HG02642 (cell line): Measurements from ENCODE around the gene AP1B1.
"Not testable (repeated sequence)": the region's sequence is repeated elsewhere in the genome, so short reads cannot be mapped to it uniquely, and the experiment has no call there.

Source experiments
- ATAC-seq: cut with Tn5 transposase; IDR thresholded peaks from one replicate; pipeline ENCODE4 v1.9.1; 2021; ENCODE audit warnings: mild to moderate bottlenecking; ENCODE audit not compliant: unreplicated experiment, poor library complexity

The AP1B1 gene

DNA sequence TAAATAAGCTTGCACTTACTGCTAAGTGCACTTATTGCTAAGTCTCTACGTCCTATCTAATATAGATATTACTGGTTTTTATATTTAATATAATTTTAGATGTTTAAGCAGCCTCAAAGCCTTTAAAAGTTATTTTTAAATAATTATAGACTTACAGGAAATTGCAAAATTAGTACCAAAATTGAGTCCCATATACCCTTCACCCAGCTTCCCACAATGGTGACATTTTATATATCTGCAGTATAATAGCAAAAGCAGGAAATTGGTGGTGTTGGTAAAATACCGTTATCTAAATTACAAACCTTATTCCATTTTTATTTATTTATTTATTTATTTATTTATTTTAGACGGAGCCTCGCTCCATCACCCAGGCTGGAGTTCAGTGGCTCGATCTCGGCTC lies 1.9 kb upstream of the AP1B1 start:
- no peak for ATAC-seq

DNA sequence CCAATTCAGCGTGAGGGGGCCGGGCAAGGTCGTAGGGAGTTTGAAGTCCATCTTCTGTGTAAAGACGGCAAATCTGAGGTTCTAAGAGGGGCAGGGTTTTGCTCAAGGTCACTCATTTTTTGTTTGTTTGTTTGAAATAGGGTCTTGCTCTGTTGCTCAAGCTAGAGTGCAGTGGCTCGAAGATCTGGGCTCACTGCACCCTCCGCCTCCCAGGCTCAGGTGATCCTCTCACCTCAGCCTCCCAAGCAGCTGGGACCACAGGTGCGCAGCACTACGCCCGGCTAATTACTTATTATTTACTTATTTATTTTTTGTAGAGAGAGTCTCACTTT lies 355 bp upstream of the AP1B1 start:
- ATAC-seq: peak; percentile 4

DNA sequence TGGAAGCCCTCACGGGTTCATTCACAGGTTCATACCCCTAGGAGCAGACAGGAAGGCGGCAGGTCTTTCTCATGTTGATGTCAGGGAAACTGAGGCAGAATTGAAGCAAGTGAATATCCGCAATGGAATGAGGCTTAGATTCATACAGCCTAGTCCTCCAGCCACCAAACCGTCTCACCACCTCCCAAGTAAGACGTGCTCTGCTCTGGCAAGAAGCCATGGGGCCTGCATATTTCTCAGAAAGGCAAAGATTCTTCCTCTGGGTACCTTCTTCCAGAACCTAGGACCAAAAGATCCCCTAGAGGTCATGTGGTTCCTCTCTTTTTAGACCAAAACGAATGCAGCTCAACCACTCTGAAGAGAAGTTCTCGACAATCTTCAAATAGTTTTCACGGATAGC lies 1.7 kb downstream of the AP1B1 start:
- no peak for ATAC-seq

DNA sequence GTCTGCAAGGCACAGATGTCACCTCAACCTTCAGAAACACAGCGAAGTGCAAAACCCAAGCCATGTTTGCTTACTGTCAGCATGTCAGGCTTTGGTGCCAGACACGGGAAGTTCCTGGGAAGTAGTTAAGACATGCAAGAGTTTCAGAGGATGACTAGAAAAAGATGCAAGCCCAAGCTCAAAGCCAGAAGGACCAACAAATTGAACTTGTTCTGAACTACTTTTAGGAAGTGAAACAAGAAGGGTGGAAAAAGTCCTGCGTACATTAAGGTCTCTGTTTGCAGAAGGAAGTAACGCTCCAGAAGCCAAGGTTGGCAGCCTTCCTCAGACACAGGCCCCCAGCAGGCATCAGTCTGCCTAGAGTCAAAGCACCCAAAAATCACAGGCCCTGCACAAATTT lies 2.6 kb downstream of the AP1B1 start:
- ATAC-seq: no peak

DNA sequence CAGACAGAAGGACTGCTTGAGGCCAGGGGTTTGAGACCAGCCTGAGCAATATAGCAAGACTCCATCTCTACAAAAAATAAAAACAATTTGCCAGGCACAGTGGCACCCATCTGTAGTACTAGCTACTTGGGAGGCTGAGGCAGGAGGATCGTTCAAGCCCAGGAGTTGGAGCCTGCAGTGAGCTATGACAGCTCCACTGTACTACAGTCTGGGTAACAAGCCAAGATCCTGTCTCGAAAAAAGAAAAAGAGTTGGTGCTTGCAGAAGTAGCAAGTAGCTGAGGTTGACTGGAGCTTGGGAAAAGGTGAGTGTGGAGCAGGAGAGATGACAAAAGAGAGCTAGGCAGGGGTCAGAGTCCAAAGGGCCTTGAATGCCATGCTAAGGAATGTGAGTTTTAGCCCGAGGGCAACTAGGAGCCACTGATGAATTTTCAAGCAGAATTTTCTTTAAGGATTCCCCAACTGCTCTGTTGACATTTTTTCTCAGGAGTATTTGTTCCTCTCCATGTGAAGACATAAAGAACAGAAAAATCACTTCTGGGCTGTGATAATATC lies 3.1 kb downstream of the AP1B1 start:
- no peak for ATAC-seq

DNA sequence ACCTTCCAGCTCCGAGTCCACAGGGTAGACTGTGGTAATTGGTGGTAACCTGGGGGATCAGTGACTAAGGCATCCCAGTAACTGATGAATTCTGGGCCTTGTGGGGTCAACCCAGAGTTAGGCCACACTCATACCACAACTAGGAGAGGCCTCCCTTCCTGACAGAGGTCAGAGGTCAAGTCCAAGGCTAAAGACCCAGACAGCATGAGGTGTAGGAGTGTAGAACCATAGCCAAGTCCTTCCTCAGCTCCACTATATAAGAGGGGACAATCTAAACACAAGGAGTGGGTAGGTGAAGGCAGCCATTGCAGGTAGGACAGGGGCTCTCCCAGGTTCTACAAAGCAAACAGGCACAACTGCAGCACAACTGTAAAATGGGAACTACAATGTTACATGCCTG lies 4.6 kb downstream of the AP1B1 start:
- ATAC-seq: no peak

DNA sequence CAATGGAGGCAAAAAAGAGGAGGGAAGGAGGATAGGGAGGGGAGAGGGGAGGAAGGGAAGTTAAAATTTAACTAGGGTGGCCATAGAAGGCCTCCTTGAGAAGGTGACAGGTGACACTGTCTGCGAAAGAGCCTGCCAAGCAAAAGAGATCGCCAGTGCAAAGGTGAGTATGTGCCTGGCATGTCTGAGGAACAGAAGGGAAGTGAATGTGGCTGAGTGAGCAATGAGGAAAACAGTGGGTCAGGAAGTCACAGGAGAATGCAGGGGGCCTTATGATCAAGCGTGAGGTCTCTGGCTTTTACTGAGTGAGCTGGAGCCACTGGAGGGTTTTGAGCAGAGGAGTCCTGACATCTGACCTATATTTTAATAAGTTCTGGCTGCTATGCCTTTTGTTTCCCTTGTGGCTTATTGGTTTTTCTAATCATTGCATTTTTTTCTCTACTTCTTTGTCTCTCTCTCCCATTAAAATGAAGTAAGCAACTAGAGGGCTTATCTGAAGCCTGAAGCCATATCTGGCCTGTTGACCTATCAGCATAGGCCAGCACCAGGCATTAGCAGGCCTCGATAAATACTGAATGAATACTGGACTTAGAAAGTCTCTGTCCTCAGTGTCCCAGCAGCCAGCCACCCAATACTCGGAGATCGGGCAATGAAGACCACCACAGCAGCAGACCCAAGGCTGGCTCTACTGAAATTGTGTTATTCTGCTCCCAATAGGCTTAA lies 5.6 kb downstream of the AP1B1 start:
- ATAC-seq: no peak

DNA sequence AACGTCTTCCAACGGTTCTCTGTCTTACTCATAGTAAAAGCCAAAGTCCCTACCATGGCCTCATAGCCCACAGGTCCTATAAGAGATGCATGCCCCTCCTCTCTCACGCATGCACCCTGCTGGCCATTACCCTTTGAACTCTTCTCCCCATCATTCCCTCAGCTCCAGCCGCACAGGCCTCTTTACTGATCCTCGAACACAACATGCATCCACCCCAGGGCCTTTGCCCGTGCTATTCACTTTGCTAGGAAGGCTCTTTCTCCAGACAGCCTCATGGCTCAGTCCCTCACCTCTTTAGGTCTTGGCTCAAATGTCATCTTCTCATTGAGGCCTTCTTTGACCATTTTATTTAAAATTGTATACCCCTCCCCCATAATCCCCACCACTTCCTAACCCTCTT lies 7.5 kb downstream of the AP1B1 start:
- ATAC-seq: no peak

DNA sequence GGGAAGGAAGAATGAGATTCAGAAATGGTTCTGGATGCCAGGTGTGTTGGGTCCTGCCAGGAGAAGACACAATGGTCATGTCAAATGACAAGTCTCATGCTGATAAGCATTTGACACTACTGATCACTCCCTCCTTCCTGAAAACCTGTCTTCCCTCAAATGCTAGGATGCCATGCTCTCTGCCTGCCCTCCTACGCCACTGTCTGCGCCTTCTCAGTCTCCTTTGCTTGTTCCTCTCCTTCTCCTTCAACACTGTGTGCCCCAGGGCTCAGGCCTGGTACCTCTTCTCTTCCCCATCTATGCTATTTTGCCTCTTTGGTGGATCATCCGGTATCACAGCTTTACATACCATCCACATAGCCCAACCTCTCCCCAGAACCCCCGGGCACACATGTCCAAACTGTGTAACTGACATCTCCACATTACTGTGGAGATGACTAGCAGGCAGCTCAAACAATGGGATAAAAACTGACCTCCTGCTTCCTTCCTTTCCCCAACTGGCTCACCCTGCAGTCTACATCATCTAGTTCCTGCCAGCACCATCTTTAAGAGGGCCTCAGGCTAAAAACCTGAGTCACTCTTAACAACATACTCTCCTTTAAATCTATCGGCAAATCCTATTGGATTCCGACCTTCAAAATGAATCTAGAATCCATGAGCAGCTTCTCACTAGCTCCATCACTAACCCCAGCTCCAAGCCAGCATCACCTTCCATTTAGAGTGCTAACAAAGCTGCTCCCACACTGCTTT lies 8.2 kb downstream of the AP1B1 start:
- ATAC-seq: no peak

DNA sequence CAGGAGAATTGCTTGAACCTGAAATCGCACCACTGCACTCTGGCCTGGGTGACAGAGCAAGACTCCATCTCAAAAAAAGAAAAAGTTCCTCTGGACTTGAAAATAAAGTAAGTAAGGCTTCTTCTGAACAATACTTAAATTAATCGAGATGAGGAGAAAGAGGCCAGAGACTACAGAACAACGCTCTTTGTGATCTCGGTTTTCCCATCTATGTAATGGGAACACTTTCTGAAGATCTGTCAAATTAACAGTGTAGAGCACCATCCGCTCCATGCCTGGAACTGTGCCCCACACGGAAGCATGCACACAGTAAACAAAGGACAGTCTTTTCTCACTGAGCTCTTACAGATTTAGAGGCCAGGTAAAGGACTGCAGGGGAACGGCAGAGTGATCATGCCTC lies 9.1 kb downstream of the AP1B1 start:
- ATAC-seq: no peak

DNA sequence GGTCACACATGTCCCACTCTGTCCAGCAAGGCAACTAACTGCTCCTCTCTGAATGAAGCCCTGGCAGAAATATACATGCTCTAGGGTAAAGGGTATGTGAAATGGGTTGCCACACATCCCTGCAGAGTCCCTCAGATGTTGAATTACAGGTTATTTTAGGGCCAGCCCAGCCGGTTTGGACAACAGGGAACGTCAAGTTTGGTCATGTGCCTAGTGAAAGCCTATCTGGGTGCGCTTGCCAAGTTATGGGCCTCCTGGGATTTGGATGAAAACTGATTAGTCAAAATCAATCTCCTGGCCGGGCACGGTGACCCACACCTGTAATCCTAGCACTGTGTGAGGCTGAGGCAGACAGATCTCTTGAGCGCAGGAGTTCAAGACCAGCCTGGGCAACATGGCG lies 10.4 kb downstream of the AP1B1 start:
- no peak for ATAC-seq

DNA sequence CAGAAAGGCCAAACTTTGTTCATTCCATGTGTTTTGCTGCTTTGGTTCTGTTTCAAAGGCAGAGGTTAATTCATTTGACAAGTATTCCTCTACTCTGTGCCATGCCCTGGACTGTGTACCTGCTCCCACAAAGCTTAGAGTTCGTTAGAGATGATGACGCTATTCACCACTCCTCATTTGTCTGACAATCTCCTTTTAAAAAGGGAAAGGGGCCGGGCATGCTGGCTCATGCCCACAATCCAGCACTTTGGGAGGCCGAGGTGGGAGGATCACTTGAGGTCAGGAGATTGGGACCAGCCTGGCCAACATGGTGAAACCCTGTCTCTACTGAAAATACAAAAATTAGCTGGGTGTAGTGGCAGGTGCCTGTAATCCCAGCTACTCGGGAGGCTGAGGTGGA lies 11.7 kb downstream of the AP1B1 start:
- not testable (repeated sequence) for ATAC-seq

DNA sequence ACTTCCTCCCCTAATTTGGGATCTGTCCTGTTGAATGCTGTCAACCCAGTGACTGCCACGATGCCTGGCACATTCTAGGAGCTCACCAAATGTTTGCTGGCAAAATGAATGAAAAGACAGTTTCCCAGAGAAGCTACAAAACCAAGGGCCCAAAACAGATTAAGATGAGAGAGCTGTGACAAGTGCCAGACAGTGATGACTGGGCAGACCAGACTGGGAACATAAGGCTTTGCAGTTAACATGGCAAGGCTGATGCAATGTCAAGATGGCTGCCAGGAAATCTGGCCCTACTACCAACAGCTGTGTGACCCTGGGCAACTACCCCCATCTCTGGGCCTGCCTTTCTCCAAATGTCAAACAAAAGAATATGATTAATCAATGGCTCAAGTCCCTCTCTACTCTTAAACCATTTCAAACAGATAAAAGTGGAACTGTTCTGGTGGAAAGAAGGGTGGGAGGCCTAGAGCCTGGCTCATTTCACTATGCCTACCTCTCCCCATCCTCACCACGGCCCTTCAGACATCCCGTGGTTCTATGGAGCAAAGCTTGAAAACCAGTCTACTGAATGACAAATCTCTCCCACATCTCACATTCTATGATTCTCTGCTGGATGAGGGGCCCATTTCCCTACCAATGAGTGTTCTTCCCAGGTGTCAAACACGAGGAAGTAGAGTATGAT lies 12.8 kb downstream of the AP1B1 start:
- ATAC-seq: no peak

DNA sequence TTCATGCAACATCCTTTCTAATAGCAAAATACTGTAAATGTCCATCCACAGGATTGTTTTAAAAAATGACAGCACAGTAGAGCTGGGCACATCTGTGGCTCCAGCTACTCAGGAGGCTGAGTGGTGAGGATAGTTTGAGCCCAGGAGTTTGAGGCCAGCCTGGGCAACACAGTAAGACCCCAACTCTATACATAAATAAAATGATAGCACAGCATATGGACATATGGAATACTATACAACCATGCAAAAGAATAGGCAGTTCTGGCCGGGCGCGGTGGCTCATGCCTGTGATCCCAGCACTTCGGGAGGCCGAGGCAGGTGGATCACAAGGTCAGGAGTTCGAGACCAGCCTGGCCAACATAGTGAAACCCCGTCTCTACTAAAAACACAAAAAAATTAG lies 13.6 kb downstream of the AP1B1 start:
- not testable (repeated sequence) for ATAC-seq

DNA sequence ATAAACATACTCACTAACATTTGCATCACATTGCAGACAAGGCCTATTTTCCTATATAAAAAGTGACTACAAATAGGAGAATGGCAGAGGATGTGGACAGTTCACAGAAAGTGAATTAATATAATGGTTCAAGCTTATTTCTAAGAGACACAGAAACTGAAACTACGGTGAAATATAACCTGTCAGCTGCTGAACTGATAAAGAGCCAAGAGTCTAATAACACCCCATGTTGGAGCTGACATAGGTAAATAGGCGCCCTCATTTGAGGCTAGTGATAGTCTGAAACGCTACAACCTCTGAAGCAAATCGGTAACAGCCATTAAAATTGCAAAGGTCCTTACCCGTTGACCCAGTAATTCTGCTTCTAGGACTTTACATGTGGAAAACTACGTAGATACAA lies 14.0 kb downstream of the AP1B1 start:
- ATAC-seq: no peak

DNA sequence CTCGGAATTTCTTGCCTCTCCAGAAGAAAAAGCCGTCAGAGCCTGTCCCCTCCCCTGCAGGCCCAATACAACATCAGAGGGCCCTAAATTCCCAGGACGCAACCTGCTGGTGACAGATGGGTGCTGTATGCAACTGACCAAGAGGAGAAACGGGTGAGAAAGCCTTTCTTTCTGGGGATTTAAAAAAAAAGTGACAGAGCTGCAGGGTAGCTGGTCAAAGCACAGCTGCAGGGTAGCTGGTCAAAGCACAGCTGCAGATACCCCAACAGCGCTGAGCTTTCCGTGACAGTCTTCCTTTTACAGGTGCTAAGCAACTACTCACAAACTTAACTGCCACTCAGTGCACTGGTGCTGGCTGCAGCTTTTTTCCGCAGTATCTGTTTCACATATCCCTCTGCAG lies 17.8 kb downstream of the AP1B1 start:
- no peak for ATAC-seq

DNA sequence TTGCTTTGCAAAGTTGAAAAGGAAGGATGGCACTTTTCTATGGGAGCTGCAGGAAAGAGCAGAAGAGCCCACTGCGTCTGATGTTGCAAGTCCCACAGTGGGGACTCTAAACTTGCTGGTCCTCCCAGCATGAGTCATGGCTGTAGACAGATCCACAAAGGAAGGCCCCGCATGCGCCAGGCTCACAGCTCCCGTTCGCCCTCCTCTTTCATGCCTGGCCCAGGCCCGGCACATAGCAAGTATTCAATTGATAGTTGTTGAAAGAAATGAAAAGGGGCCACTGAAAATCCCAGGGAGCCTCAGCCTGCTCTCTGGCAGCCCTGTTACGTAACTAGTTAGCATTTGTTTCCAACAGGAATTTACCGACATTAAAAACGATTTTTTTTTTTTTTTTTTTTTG lies 18.9 kb downstream of the AP1B1 start:
- ATAC-seq: no peak

DNA sequence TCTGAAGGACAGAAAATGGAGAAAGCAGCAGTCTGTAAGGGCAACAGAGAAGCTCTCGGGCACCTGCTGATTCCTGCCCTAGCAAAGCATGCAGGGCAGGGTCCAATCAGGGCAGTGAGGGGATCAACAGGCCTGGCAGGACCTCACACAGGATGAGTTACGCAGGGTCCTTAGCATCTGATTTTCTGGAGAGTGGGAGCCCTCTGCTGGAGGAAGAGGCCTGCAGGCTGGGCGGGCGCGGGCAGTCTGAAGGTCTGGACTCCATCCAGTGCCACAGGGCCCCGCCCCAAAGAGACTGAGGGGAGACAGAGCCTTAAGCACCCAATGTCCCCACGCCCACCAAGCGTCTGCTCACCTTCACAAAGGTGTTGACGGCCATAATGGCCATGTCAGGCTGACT lies 28.9 kb downstream of the AP1B1 start:
- no peak for ATAC-seq

DNA sequence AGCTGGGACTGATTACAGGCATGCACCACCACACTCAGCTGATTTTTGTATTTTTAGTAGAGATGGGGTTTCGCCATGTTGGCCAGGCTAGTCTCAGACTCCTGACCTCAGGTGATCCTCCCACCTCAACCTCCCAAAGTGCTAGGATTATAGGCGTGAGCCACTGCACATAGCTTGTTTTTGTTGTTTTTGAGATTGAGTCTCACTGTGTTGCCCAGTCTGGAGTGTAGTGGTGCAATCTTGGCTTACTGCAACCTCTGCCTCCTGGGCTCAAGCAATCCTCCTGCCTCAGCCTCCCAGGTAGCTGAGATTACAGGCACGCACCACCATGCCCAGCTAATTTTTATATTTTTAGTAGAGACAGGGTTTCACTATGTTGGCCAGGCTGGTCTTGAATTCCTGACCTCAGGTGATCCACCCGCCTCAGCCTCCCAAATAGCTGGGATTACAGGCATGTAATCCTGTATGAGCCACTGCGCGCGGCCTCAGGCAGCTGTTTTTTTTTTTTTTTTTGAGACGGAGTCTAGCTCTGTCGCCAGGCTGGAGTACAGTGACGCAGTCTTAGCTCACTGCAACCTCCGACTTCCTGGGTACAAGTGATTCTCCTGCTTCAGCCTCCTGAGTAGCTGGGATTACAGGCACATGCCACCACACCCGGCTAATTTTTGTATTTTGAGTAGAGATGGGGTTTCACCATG lies 31.0 kb downstream of the AP1B1 start:
- ATAC-seq: not testable (repeated sequence)

DNA sequence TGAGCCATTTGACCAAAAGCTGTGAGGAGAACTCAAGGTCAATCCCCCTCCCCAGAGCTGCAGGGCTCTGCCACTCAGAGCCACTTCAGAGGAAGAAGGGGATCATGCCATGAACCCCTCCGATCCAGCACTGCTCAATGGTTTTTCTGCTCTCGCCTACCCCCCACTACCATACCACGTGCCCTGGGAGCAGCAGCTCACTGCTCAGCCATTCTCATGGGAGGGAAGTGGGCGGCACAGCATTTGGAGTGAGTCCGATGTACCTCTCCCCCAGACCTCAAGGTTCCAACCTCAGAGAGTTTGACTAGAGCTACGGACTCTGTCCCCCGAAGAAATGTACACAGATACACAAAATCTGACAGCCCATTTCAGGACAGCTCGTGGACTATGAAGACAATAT lies 34.5 kb downstream of the AP1B1 start:
- ATAC-seq: no peak

DNA sequence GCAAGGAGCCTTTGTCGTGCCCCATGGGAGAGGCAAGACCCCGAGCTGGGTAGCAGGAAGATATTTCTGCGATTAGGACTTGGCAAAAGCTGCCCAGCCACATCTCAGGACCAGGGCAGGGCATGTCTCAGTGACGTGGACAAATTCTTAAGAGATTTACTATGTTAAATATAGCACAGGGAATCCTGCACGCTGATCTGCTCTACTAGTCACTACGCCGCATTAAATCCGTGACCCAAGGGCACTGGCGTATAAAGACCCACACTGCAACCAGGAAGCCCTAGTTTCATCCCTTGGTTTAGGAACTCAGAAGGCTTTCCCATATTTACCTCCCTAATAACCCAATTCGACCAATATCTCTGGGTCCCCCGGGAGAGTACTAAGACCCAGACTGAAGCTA lies 35.1 kb downstream of the AP1B1 start:
- ATAC-seq: no peak
